ENCODE measurements around the gene CDC34. TPM values are rescaled to one million over a fixed set of nuclear protein-coding genes. Genes with fewer than 3 reads are reported as not detected.

Gene CDC34
- total RNA-seq, 1 experiment from 2014 or later: 112 TPM

DNA sequence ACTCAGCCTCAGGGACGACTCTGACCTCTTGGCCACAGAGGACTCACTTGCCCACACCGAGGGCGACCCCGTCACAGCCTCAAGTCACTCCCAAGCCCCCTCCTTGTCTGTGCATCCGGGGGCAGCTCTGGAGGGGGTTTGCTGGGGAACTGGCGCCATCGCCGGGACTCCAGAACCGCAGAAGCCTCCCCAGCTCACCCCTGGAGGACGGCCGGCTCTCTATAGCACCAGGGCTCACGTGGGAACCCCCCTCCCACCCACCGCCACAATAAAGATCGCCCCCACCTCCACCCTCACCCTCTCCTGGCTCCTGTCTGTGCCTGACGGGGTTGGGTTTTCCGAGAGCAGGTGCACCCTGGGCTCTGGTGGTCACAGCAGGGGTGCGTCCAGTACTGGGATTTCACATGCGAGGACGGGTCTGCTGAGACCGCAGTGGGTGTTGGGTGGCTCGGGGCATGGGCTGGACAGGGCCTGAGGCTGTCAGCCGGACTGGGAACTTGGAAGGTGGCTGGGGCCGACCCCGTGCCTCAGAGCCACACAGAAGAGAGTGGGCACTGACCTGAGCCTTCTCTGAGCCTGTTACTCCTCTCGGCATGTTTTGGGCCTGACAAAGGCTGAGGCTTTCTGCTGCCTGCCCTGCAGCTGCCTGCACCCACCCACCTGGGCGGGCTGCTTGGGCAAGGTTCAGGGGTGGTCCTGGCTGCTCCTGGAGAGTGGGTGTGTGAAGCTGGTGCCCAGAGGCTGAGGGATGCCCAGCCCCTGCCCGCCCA is 51.8 kb downstream of the CDC34 start:
- H2BK12ac ChIP-seq (ENCODE audit: insufficient read length, low read depth, low read length): no peak overlapping the region
- H2AK5ac ChIP-seq (ENCODE audit: insufficient read length, low read length): no peak overlapping the region
- H3K27ac ChIP-seq (ENCODE audit: insufficient read length, low read depth, low read length): no peak overlapping the region
- no peak overlapping the region for H3K4me2 ChIP-seq (ENCODE audit: insufficient read depth, insufficient read length, low read length)
- no peak overlapping the region for H4K91ac ChIP-seq (ENCODE audit: insufficient read length, low read depth, low read length)
- Mint-ChIP-seq H3K27me3 (ENCODE audit: low read depth) (peaks cover 5% of the 10 kb centered on the region), H3K36me3 (ENCODE audit: insufficient read depth in 1 of 3, low read depth in 3 of 3) (peaks cover under 1 to 22% (median 21%) of the 10 kb centered on the region in 3 experiments; a peak in 5 of 7 replicates), H3K4me1 (peaks cover 4 to 9% of the 10 kb centered on the region in 2 experiments), H3K4me3 (no peak overlapping the region), H3K27ac (peak overlapping the region in 1 of 3 experiments; percentile 86; a peak in 2 of 7 replicates), H3K9me3 (no peaks in the 10 kb centered on the region)
- H3K18ac ChIP-seq (ENCODE audit: insufficient read length, low read depth, low read length): no peak overlapping the region
- no peak overlapping the region for H2BK120ac ChIP-seq (ENCODE audit: low read depth, low read length, poor library complexity, severe bottlenecking)
- H2BK20ac ChIP-seq (ENCODE audit: low read depth, low read length, poor library complexity, severe bottlenecking): no peak overlapping the region
- no peak overlapping the region for H2BK5ac ChIP-seq (ENCODE audit: insufficient read length, low read length)
- no peak overlapping the region for H2BK15ac ChIP-seq (ENCODE audit: low read depth, low read length)
- DNase-seq: no peak
- TF ChIP-seq, protein P1, sequence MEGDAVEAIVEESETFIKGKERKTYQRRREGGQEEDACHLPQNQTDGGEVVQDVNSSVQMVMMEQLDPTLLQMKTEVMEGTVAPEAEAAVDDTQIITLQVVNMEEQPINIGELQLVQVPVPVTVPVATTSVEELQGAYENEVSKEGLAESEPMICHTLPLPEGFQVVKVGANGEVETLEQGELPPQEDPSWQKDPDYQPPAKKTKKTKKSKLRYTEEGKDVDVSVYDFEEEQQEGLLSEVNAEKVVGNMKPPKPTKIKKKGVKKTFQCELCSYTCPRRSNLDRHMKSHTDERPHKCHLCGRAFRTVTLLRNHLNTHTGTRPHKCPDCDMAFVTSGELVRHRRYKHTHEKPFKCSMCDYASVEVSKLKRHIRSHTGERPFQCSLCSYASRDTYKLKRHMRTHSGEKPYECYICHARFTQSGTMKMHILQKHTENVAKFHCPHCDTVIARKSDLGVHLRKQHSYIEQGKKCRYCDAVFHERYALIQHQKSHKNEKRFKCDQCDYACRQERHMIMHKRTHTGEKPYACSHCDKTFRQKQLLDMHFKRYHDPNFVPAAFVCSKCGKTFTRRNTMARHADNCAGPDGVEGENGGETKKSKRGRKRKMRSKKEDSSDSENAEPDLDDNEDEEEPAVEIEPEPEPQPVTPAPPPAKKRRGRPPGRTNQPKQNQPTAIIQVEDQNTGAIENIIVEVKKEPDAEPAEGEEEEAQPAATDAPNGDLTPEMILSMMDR (conservative IDR thresholded peaks at IDR 0.05): no peak
- WGBS (ENCODE audit: extremely low coverage, insufficient read length, low lambda C conversion rate): no CpG with 5 or more reads among the region's 27 CpGs
- H3K79me2 ChIP-seq (ENCODE audit: insufficient read depth, low read length): peaks cover under 1% of the 10 kb centered on the region; the same call in 1 of the 2 replicates
- no peak overlapping the region for H3K4ac ChIP-seq (ENCODE audit: low read depth, low read length)
- no peaks in the 10 kb centered on the region for H3K9me3 ChIP-seq (ENCODE audit: control insufficient read depth, low read depth, low read length)
- no peak overlapping the region for H3T11ph ChIP-seq (ENCODE audit: low read length)
- no peaks in the 10 kb centered on the region for H3K23me2 ChIP-seq (ENCODE audit: insufficient read length, low read depth, low read length, poor library complexity, severe bottlenecking)
- H4K20me1 ChIP-seq (ENCODE audit: control insufficient read depth, insufficient read depth, insufficient read length): no peaks in the 10 kb centered on the region
- H3K9ac ChIP-seq (ENCODE audit: extremely low read depth, insufficient read length, low read length): no peak overlapping the region
- no peak overlapping the region for H4K5ac ChIP-seq (ENCODE audit: insufficient read length, low read depth, low read length)
- H3K14ac ChIP-seq (ENCODE audit: insufficient read depth, low read length): no peak overlapping the region
- H4K8ac ChIP-seq (replicated peaks; ENCODE audit: insufficient read length, low read depth, low read length): no peak overlapping the region
- no peak overlapping the region for H3K23ac ChIP-seq (ENCODE audit: insufficient read length, low read depth, low read length)
- H3K27me3 ChIP-seq (ENCODE audit: insufficient read depth, low read length): no peaks in the 10 kb centered on the region; the same call in 1 of the 2 replicates
- H3K4me1 ChIP-seq (ENCODE audit: insufficient read depth, low read length): no peaks in the 10 kb centered on the region
- no peak overlapping the region for H3K56ac ChIP-seq (ENCODE audit: insufficient read length, low read depth, low read length)
- no peak overlapping the region for H2AFZ ChIP-seq (ENCODE audit: low read length)
- H3K79me1 ChIP-seq (ENCODE audit: insufficient read depth, low read depth, low read length, poor library complexity, severe bottlenecking): peaks cover 3% of the 10 kb centered on the region

All from H9 (cell line).